NCI-H526 treated with DMSO at 0.1 percent for 48 hours (cell line): ENCODE results near the gene SYT5.
A peak's percentile ranks its signal among the peaks of the same experiment; 100 is the strongest.
"Not testable (repeated sequence)": the region's sequence is repeated elsewhere in the genome, so short reads cannot be mapped to it uniquely, and the experiment has no call there.

Experiments
- DNase-seq: peaks from one replicate; lab custom pipeline; 2025; lab: John Stamatoyannopoulos, UW

Gene SYT5

GRCh38 chr19:55171440-55171839 is 8.6 kb downstream of the SYT5 start:
- DNase-seq = no peak

DNA sequence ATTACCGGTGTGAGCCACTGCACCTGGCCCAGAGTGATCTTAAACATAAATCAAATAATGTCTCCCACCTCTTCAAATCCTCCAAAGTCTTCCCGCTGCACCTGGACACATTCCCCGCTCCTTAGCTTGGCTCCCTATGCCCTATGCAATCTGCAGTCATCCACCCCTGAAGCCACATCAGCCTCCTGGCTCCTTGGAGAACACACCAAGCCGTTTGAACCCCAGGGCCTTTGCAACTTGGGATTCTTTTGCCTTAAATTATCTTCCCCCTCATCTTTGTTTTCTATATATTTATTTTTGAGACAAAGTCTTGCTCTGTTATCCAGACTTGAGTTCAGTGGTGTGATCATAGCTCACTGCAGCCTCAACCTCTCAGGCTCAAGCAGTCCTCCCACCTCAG is 11.0 kb downstream of the SYT5 start:
- DNase-seq = no peak

GRCh38 chr19:55166530-55167268 is 13.4 kb downstream of the SYT5 start, which contains the start of gene DNAAF3:
Gene DNAAF3 (minus strand): TSS chr19:55166613. CDS start chr19:55166413, 200 bp downstream.
- peak; percentile 97 for DNase-seq

DNA sequence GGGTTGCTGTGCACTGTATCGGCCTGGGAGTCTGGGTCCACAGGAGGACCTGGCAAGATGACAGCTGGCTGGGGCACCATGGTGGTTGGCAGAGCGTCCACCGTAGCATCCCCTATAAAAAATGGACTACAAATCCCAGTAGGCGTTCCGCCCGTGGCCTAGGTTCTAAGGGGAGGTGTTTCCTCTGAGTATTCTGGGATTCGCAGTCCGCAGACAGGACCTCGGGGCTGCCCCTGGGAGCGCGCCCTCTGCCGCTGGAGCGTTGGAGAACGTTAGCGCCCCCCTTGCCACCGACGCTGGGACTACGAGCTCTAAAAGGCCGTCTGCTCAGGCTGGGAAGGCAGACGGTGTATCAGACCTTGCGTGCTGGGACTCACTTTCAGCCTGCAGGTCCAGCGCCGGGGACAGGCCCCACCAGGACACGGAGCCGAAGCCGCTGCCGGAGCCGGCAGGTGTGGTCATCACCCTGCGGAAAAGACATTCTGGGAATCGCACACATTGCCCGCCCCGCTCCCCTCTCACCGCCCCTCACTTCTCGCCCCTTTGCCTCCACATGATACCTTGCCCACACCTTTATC is 14.0 kb downstream of the SYT5 start:
- peak; percentile 81 for DNase-seq

- DNase-seq = no peak
These were observed 18.3 kb downstream of the SYT5 start for GRCh38 chr19:55161571-55162322.

DNA sequence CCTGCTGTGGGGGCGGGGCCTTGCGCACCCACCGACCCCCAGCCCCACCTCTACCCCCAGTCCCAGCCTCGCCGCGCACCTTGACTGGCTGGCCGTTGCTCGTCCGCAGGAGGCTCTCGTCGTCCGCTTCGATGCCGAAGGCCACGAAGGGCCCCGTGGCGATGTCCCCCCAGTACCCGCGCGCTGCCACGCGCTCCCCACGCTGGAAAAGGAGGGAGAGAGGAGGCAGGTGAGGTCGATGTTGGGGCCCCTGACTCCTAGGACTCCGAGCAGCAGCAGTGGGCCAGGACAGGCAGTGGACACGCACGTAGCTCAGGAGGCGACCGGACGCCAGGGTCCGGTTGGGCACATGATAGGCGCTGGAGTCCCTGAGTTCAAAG is 19.1 kb downstream of the SYT5 start:
- DNase-seq = no peak

- peak; percentile 94 for DNase-seq
These were observed 19.7 kb downstream of the SYT5 start for GRCh38 chr19:55160128-55160985.

- DNase-seq = no peak
These were observed 21.0 kb downstream of the SYT5 start for GRCh38 chr19:55158848-55159749.

DNA sequence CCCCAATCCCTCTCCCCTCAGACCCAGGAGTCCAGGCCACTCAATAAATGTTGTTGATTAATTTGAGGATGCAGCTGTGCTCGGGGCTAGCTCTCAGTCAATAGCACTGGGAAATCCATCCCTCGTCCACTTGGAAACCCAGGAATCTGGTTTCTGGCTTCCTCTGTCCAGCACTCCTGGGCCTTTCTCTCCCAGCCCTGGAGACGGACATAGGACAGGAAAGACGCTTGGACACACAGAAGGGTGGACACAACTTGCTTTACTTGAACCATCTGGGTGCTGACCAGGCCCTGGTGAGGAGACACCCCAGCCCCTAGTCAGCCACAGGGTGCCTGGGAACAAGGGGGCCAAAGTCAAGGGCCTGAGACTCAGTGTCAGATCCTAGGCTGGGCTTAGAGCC is 21.7 kb downstream of the SYT5 start:
- DNase-seq = no peak

- no peak for DNase-seq
These were observed 22.8 kb downstream of the SYT5 start, which contains the start of gene TNNI3 for GRCh38 chr19:55157064-55157908. Gene TNNI3 (minus strand): TSS chr19:55157732. CDS start chr19:55157589, 143 bp downstream.

DNA sequence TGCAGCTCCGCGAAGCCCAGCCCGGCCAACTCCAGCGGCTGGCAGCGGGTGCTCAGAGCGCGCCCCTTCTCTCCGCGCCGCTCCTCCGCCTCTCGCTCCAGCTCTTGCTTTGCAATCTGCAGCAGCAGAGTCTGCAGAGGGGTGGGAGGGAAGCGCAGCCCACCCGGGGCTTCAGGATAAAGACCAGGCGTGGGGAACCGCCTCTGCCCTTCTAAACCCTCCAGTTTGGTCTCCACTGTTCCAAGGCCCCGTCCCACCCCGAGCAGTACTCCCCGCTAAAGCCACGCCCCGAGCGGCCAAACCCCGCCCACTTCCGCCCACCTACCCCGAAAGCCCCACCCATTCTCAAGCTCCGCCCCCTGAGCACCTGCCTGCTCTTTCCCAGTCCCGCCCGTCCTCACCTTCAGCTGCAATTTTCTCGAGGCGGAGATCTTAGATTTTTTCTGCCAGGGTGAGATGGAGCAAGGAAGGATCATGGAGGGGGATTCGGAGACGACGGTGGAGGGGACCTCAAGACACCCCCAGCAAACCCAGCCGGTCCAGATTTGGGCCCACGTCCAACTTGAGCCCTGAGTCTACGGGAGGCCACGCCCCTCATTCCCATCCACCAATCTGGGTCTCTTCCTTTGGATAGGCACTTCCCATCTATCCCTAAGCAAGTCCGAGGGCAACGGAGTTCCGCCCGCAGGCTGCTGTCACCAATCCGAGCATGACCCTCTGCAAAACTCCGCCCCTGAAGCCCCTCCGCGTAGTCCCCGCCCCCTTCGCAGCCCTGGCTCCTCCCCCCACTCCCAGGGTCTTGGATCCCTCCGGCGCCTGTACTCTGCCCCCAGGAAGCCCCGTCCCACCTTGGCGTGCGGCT is 23.7 kb downstream of the SYT5 start:
- DNase-seq = peak; percentile 93

GRCh38 chr19:55155784-55156183 is 24.3 kb downstream of the SYT5 start:
- not testable (repeated sequence) for DNase-seq

DNA sequence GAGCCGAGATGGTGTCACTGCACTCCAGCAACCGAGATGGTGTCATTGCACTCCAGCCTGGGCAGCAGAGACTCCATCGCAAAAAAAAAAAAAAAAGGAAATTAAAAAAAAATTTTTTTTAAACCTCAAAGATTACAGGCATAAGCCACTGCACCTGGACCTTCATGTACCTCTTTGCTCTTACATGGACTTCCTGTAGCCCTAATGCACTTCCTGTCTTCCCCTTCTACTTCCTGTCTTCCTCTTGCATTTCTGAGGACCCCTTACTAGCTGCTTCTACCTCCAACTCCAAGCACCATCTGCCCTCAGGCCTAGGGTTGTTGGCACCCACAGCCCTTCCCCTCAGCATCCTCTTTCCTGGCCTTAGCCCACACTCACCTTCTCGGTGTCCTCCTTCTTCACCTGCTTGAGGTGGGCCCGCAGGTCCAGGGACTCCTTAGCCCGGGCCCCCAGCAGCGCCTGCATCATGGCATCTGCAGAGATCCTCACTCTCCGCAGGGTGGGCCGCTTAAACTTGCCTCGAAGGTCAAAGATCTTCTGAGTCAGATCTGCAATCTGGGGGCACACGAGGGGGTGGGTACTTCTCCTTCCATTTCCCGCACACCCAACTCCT is 26.3 kb downstream of the SYT5 start:
- no peak for DNase-seq

- DNase-seq = no peak
These were observed 28.1 kb downstream of the SYT5 start for GRCh38 chr19:55152017-55152416.

DNA sequence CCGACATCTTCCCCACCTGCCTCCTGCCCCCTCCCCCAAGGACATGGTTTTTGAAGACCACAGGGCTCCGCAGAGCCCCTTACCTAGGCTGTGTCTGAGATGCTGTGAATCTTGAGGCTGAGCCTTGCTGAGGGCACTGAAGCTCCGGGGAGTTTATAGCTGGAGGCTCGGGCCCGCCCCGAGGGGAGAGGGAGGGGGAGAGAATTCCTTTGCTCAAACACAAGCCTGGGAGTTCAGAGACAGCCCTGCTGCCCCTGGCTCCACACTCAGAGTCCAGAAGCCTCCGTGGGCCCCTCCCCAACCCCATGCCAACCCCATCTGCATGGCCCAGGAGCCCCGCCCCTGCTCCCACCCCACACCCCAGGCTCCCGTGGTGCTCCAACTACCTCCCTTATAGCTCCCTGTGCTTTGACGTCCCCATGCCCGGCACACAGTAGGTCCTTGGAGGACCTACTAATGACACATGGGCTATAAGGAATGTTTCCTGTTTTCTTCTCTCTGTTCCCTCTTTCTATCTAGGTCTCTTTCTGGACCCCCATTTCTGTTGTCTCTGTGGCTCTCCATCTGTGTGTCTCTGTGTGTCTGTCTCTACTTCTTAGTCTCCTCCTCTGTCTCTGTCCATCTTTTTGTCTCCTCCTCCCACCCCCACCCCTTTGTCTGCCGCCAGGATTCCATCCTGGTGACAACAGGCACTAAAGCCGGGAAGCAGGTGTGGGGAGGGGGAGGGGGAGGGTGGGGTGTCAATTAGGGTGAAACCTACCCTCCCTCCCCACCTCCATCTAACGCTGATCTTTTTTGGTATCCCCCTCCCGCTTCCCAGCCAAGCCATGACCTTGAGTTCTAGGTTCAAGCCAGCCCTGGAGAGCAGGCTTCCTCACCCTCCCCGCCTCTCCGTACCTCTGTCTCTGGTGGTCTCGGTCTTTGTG is 30.7 kb downstream of the SYT5 start, which contains the start of gene TNNT1:
TNNT1 (minus strand) TSS at position 129 of the 926 bp plus-strand sequence. CDS start 2,049 bp downstream, outside the sequence.
- no peak for DNase-seq

DNA sequence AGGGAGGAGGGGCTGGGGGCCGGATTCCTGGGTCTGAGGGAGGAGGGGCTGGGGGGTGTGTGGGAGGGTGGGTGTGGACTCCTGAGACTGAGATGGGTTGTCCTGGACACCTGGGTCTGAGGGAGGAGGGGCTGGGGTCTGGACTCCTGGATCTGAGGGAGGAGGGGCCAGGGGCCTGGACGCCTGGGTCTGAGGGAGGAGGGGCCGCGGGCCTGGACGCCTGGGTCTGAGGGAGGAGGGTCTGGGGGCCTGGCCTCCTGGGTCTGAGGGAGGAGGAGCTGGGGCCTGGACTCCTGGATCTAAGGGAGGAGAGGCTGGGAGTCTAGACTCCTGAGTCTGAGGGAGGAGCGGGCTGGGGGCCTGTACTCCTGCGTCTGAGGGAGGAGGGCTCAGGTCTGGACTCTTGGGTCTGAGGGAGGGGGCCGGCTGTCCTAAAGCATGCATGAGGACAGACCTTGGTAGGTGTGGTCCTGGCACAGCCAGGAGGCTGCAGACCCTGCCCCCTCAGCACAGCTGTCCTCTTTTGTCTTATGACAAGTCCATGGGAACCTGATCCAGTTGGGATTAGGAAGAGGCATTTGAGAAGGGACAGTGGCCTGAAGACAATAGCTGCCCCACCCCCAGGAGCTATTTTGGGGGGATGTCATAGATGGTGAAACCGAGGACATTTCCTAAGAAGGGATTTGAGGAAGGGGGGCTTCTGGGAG is 32.4 kb downstream of the SYT5 start:
- DNase-seq = no peak
